GM20000 (cell line): ENCODE data around the gene LCLAT1.

Experiments
- DNase-seq: peaks from one replicate; pipeline ENCODE4 v3.0.0; 2012; ENCODE audit warnings: low spot score
- TF ChIP-seq, protein P1 (sequence below): IDR thresholded peaks from 2 replicates; pipeline ENCODE4 v1.5.1; 2012; ENCODE audit warnings: mild to moderate bottlenecking, control low read depth; ENCODE audit errors: extremely low read depth, missing control alignments

The LCLAT1 gene

DNA sequence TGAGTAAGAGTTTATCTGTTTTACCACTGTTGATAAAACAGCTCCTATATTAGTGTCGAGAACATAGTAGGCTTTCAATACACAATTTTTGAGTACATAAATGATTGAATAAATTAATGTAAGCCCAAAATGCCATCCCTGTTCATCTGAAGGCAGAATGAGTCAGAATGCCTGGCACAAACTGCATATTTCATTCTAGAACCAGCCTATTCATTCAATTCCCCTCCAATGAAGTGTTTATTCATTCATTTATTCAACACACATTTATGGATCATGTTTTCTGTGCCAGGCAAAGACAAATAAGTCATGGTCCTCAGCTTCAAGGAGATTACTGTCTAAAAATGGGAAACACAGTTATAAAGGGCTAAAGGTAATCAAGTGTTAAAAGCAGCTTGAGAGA, 22.8 kb upstream of the LCLAT1 start:
- TF ChIP-seq, protein P1, sequence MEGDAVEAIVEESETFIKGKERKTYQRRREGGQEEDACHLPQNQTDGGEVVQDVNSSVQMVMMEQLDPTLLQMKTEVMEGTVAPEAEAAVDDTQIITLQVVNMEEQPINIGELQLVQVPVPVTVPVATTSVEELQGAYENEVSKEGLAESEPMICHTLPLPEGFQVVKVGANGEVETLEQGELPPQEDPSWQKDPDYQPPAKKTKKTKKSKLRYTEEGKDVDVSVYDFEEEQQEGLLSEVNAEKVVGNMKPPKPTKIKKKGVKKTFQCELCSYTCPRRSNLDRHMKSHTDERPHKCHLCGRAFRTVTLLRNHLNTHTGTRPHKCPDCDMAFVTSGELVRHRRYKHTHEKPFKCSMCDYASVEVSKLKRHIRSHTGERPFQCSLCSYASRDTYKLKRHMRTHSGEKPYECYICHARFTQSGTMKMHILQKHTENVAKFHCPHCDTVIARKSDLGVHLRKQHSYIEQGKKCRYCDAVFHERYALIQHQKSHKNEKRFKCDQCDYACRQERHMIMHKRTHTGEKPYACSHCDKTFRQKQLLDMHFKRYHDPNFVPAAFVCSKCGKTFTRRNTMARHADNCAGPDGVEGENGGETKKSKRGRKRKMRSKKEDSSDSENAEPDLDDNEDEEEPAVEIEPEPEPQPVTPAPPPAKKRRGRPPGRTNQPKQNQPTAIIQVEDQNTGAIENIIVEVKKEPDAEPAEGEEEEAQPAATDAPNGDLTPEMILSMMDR: no peak
- DNase-seq: no peak

DNA sequence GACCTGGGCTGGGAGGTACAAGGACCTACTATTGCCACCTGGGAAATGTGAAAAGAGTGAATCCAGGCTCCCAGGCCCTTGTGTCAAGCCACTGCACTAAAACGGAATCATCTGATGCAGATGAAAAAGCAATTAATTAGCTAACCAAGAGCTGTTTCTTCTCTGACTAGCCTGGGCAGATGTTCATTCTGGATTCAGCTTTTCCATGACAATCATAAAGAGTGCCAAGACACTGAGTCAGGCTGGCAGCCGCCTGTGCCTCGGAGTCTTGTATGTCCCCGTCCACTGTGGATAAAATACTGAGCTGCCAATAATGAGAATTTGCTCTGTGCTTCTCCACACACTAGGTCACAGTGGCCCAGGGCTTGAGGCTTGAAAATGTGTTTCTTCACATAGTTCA, 21.7 kb upstream of the LCLAT1 start:
- DNase-seq: no peak
- TF ChIP-seq, protein P1: no peak

DNA sequence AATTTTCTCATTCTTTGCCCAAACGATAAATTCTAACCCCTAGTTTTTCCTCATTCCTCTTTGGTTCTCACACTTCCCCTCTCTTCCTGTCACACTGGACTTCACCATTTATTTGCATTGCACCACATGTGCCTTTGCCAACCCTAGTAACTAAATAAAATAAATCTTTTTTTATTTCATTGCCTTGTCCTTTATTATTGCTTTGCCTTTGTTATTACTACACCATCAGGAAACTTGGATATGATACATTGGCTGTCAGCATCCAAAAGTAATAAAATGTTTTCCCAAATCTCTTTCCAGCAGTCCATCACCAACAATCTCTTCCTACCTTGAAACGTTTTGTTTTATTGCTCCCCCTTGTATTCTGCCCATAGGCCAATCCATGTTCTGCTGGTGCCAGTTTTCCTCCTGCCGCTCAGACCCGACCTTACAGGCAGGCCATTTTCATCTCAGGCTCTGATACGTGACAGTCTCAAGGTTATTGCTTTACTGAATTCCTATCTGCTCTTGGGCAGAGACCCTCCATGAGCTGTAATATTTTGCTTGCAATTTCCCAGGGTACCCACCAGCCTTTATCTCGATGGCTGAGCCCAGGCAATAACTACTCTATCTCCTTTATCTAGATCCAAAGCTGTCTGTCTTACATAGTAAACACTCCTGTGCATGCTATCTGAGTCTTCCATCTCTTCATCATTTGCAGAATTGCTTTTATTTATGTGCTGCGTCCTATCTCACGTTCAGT, 19.3 kb upstream of the LCLAT1 start:
- TF ChIP-seq, protein P1: no peak
- no peak for DNase-seq

DNA sequence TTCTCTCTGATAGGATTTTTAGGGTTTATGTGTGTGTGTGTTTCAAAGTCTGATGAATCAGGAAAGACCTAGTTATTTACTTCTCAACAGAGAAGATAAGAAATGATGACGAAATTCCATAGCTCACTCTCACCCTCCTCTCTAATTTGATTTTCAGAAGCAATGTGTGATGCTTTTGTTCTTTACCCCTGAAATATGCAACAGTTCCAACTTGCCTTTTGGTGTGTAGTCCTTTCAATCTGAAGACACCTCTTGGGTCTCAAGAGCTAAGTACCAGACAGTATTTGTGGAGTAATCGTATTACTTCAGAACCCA, 18.7 kb upstream of the LCLAT1 start:
- TF ChIP-seq, protein P1: no peak
- DNase-seq: no peak

DNA sequence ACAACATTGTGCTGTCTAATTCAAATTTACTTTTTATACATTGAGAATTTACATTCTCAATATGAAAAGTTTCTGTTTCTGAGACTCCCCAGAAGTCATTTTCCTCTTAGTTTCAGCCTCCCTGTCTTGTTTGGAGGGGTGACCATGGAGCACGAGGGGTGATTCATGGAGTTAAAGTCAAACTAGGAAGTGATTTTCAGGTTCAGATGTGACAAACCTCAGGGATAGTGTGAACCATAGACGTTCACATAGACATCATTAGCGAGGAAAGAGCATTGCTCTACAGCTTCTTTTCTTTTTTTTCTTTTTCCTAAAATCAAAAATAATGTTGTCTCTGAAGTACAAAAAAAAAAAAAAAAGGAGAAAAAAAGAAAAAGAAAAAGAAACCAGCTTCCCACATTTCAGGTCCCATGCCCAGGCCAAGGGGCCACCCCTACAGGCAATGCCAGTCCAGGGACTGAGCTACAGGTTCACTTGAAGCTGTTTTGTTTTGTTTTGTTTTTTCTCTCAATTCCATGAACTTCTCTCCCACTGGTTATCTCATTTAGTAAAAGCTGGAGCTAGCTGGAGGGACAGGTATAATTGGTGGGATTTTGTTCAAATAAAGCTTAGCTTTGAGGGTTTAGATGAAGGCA, 18.1 kb upstream of the LCLAT1 start:
- TF ChIP-seq, protein P1: no peak
- no peak for DNase-seq

DNA sequence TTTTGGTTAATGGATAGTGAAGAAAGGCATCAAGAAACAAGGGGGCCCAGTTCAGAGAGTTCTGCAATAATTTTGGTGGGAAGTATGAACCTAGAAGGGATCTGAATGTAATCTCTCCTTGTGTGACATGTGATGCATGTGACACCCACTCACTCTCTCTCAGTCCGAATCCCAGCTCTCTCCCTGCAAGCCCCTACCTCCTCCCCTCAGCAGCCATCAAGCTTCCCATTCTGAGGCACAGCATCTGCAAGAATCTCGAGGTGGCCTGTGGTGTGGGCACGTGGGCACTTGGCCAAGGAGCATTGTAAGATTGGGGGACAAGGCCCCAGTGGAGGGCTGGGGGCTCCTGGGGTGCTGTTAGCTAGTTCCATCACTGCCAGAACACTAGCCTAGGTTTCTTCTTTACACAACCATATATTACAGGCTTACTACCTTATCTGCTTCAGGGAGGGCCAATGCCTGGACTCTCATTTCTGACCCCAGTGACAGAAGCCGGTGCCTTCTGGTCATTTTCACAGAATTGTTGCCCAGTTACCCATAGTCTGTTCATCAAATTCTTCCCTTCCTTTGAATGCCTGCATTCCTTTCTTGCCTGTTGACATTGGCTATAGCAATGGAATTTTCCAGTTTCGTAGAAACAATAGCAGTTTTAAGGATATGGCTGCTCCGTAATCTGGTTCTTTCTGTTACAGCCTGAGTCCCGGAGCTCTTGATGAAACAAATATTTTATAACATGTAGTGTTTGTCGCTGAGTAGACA, 13.3 kb upstream of the LCLAT1 start:
- TF ChIP-seq, protein P1: no peak
- no peak for DNase-seq

DNA sequence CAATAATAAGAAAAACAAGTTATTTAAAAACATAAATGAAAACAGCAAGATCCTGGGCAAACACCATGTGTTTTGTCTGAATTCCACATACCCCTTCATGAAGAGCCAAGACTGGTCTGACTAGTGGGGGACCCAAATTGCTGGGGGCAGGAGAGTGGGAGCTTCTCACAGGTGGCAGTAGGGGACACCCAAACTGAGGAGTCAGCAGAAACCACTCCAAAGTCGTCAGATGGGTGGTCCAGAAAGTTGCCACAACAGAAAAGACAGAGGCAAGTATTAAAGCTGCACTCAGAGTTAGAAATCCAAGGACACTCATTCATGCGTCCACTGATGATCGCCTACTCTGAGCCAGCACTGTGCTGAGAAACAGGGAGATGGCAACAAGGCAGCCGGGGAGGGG, 12.3 kb upstream of the LCLAT1 start:
- DNase-seq: no peak
- TF ChIP-seq, protein P1: no peak
